Naive thymus-derived CD4-positive, alpha-beta T cell (primary cell): ENCODE data around the gene C3. TPM values are rescaled to one million over a fixed set of nuclear protein-coding genes. Genes with fewer than 3 reads are reported as not detected.

Experiments
- ATAC-seq: fragments of 150-1000 bp; cut with Tn5 transposase; 2 replicates; pipeline ENCODE4 v1.10.0; 2021; ENCODE audit warnings: mild to moderate bottlenecking, moderate library complexity
- CTCF ChIA-PET: fragments of 350-600 bp; sonication (Branson Sonifier 250); formaldehyde crosslinking; loops from one replicate; lab custom pipeline; 2021; ENCODE audit warnings: antibody characterized with exemption; lab: Charles Lee
- POLR2A ChIA-PET: fragments of 350-600 bp; sonication (Branson Sonifier 250); formaldehyde crosslinking; loops from one replicate; lab custom pipeline; 2021; ENCODE audit warnings: antibody characterized with exemption, inconsistent platforms; lab: Charles Lee
- DNase-seq, 9 donors: peaks; one replicate each; pipeline versions ENCODE4 v3.0.0 to v3.0.0-alpha.2; 2020 to 2022; ENCODE audit warnings: mixed read lengths in 1 of 9
- H3K27ac ChIP-seq: one replicate; pipeline ENCODE4 v1.7.0; 2013; ENCODE audit warnings: mild to moderate bottlenecking, low read depth, low read length, moderate library complexity
- H3K27me3 ChIP-seq, 2 donors: one replicate each; pipeline ENCODE4 v1.7.0; 2013; ENCODE audit warnings: low read length in 2 of 2, mild to moderate bottlenecking in 2 of 2, moderate library complexity in 2 of 2; ENCODE audit not compliant: control insufficient read depth in 2 of 2, insufficient read depth in 2 of 2
- H3K36me3 ChIP-seq, 3 experiments: 1 replicate in 2 of 3; 2 replicates in 1 of 3; pipeline ENCODE4 v1.7.0; 2013; ENCODE audit warnings: low read length in 3 of 3, mild to moderate bottlenecking in 3 of 3, moderate library complexity in 1 of 3; ENCODE audit not compliant: insufficient read depth in 3 of 3, control insufficient read depth in 2 of 3
- H3K4me1 ChIP-seq, 2 donors: one replicate each; pipeline ENCODE4 v1.7.0; 2013; ENCODE audit warnings: low read length in 2 of 2, mild to moderate bottlenecking in 2 of 2, moderate library complexity in 1 of 2; ENCODE audit not compliant: control insufficient read depth in 2 of 2, insufficient read depth in 2 of 2
- H3K4me3 ChIP-seq: 2 replicates; pipeline ENCODE4 v1.7.0; 2013; ENCODE audit warnings: mild to moderate bottlenecking, low read length
- H3K9me3 ChIP-seq, 3 experiments: 1 replicate in 2 of 3; 2 replicates in 1 of 3; pipeline ENCODE4 v1.7.0; 2013; ENCODE audit warnings: low read length in 3 of 3; ENCODE audit not compliant: control insufficient read depth in 2 of 3
- H3K27ac Mint-ChIP-seq, 9 donors: one replicate each; pipeline ENCODE4 v1.8.0; 2020 to 2022; ENCODE audit warnings: mixed read lengths in 9 of 9, mild to moderate bottlenecking in 8 of 9, moderate library complexity in 5 of 9, inconsistent platforms in 2 of 9
- H3K27me3 Mint-ChIP-seq, 5 donors: one replicate each; pipeline ENCODE4 v1.8.0; 2021 to 2022; ENCODE audit warnings: mixed read lengths in 5 of 5, mild to moderate bottlenecking in 1 of 5
- H3K36me3 Mint-ChIP-seq, 5 donors: one replicate each; pipeline ENCODE4 v1.8.0; 2020 to 2022; ENCODE audit warnings: mixed read lengths in 5 of 5, mild to moderate bottlenecking in 3 of 5, inconsistent platforms in 1 of 5
- H3K4me1 Mint-ChIP-seq, 7 donors: one replicate each; pipeline ENCODE4 v1.8.0; 2020 to 2022; ENCODE audit warnings: mixed read lengths in 7 of 7, mild to moderate bottlenecking in 3 of 7, inconsistent platforms in 1 of 7
- H3K4me3 Mint-ChIP-seq, 10 donors: one replicate each; pipeline ENCODE4 v1.8.0; 2020 to 2022; ENCODE audit warnings: mild to moderate bottlenecking in 10 of 10, mixed read lengths in 10 of 10, moderate library complexity in 6 of 10, inconsistent platforms in 2 of 10
- H3K9me3 Mint-ChIP-seq, 11 donors: one replicate each; pipeline ENCODE4 v1.8.0; 2020 to 2022; ENCODE audit warnings: mixed read lengths in 11 of 11, mild to moderate bottlenecking in 4 of 11, inconsistent platforms in 1 of 11, moderate library complexity in 1 of 11
- intact Hi-C, 2 donors: fragments of 100-400 bp; cut with micrococcal nuclease; formaldehyde crosslinking; loops; one replicate each; pipeline ENCODE4 v1.15.1; 2023
- polyA plus RNA-seq, 2 donors: library from polyadenylated mRNA; unstranded; fragments of 300-500 nt; fragmentation: Illumina TruSeq; gene quantifications; one replicate each; pipeline ENCODE4 v1.2.3, GENCODE V29; 2021
- total RNA-seq, 6 experiments: library from RNA in 5 of 6; stranded (reverse) in 5 of 6; gene quantifications; 1 replicate in 5 of 6; 2 replicates in 1 of 6; pipeline ENCODE4 v1.2.3 and lab custom pipeline; 2021 to 2026

Gene C3
- total and polyA plus RNA-seq, 7 experiments from 2014 or later = 0.57 to 3.7 (median 1.8) TPM; not detected in 2

DNA sequence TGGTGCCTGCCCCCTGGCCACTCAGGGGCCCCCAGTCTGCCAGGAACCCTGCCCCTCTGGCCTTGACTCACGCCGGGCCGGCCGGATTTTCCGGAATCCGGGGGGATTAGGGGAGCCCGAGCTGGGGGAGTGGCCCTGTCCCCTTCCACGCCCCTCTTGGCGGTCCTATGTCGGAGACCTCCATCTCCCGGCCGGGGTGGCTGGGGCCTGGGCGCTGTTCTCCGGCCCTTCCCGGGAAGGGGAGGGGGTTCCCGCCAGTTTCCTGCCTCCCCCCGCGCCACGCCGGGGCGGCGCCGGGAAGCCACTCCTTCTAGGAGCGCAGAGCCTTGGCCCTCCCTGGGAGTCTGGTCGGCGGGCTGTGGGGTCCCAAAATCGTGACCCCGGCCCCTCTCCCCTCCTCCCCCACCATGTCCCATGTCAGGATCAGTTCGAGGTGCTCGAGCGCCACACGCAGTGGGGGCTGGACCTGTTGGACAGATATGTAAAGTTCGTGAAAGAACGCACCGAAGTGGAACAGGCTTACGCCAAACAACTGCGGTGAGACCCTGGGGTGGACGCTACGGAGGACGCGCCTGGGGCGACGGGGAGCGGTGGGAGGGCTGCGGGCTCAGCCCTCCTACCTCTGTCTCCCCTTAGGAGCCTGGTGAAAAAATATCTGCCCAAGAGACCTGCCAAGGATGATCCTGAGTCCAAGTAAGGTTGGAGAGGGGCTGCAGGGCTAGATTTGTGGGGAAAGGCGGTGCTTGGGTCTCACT is 20.3 kb upstream of the C3 start:
- ChIA-PET CTCF (no interaction called here), POLR2A (no interaction called here)
- Mint-ChIP-seq H3K27ac (peak overlapping the region in 5 of 9 donors; percentile 48 to 89 (median 62)), H3K27me3 (peaks cover 0 to 3% (median 0%) of the 10 kb centered on the region in 5 donors), H3K9me3 (no peaks in the 10 kb centered on the region), H3K4me3 (peak overlapping the region; percentile 57 to 96 (median 73)), H3K4me1 (peaks cover 24 to 40% (median 35%) of the 10 kb centered on the region in 7 donors), H3K36me3 (peaks cover 0 to 6% (median 3%) of the 10 kb centered on the region in 5 donors)
- peak overlapping the region; percentile 55 for H3K27ac ChIP-seq
- ATAC-seq = no peak
- peak overlapping the region; percentile 54 for H3K4me3 ChIP-seq
- intact Hi-C loops = no loop called here
- no peaks in the 10 kb centered on the region for H3K9me3 ChIP-seq
- H3K27me3 ChIP-seq = no peaks in the 10 kb centered on the region
- peak in 1 of 9 donors; percentile 55 for DNase-seq
- H3K4me1 ChIP-seq = peaks cover 29 to 31% of the 10 kb centered on the region in 2 donors
- H3K36me3 ChIP-seq = peaks cover 0 to 16% (median 0%) of the 10 kb centered on the region in 3 experiments

DNA sequence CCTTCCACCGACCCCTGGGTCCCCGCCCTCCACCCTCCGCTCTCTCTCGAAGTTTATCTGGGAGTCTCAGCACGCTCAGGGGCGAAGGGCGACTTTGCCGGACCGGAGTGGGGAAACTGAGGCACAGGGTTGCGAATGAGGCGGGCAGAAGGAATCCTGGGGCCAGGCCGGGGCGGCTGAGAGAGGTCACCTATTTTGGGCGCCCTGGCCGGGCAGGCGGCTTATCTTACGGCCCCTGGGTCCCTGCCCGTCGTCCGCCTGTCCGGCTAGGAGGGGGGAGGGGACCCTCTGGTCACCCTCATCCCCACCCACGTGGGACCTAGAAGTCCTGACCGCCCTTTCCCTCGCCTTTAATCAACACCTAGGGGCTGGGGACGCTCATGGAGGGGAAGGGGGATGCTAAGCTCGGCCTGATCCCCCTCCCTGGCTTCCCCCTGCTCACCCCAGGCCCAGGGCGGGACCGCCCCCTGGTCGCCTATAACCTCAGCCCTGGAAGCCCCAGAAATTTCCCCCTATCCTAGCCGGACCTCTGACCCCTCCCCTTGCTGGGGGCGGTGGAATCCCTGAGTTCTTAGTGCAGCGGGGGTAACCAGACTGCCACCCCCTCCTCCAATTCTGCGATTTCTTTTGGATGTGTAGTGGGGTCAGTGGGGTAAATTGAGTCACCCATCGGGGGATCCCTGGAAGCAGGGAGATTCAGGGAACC is 19.6 kb upstream of the C3 start:
- peak overlapping the region; percentile 42 to 96 (median 74) for H3K4me3 Mint-ChIP-seq
- Histone ChIP-seq H3K4me1 (peaks cover 31 to 32% of the 10 kb centered on the region in 2 donors), H3K4me3 (peak overlapping the region; percentile 54)

DNA sequence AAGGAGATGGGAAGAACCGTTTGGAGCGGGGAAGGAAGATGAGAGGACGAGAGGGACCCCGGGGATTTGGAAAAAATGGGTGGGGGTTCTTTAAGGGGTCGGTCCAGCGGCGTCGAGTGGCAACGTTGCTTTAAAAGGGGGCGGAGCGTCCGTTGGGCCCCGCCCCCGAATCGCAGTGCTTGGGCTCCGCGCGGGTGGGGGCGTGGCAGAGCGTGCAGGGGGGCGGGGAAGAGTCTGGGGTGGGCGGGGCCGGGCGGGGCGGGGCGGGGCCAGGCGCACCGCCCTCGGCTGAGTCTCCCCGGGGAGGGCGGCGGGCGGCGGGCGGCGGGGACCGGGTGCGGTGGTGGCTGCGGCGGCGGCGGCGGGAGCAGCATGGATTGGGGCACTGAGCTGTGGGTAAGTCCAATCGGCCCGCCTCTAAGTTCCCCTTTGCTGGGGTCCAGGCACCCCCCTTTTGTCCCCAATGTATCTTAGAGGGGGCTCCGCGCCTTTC is 19.0 kb upstream of the C3 start, which contains the start of gene TRIP10:
TRIP10 (plus strand) TSS at position 291 of the 493 bp plus-strand sequence; CDS start at position 373, 82 bp downstream.
- Histone ChIP-seq H3K36me3 (peaks cover 0 to 7% (median 0%) of the 10 kb centered on the region in 3 experiments), H3K4me1 (peaks cover 31 to 32% of the 10 kb centered on the region in 2 donors), H3K27me3 (no peaks in the 10 kb centered on the region), H3K9me3 (no peaks in the 10 kb centered on the region), H3K27ac (peak within 1 kb of the TSS; percentile 67), H3K4me3 (peak within 1 kb of the TSS; percentile 71)
- intact Hi-C loops = loop anchor here (1.0 to 10.0 kb wide), 16 partner anchors 14 to 1181 kb away; partner anchors contain the start of genes ALKBH7 (in 1 of the 2), ARHGEF18 (in 1 of the 2), HSD11B1L (in 1 of the 2) and MICOS13 (in 1 of the 2)
- CTCF ChIA-PET = interaction anchor here (1.9 to 2.9 kb wide), 3 partner anchors 15 to 128 kb away, joined by 7 to 64 read pairs (median 13); no protein-coding TSS in a partner anchor
- H3K27me3 Mint-ChIP-seq = peaks cover 0 to 3% (median 0%) of the 10 kb centered on the region in 5 donors
- POLR2A ChIA-PET = interaction anchor here (1.1 to 3.1 kb wide), 6 partner anchors 11 to 127 kb away, joined by 3 to 19 read pairs (median 8); partner anchors contain the start of gene VAV1
- H3K4me1 Mint-ChIP-seq = peaks cover 24 to 41% (median 37%) of the 10 kb centered on the region in 7 donors
- H3K36me3 Mint-ChIP-seq = peaks cover 0 to 3% (median 2%) of the 10 kb centered on the region in 5 donors
- H3K27ac Mint-ChIP-seq = peak within 1 kb of the TSS; percentile 87 to 99 (median 95)
- DNase-seq = peak; percentile 68 to 87 (median 79)
- H3K9me3 Mint-ChIP-seq = no peaks in the 10 kb centered on the region
- H3K4me3 Mint-ChIP-seq = peak within 1 kb of the TSS; percentile 89 to 98 (median 96)
- ATAC-seq = peak; percentile 46

More for the DNA sequence above, 19.6 kb upstream of the C3 start:
- peaks cover 0 to 3% (median 0%) of the 10 kb centered on the region in 5 donors for H3K36me3 Mint-ChIP-seq
- Histone ChIP-seq H3K27me3 (no peaks in the 10 kb centered on the region), H3K36me3 (peaks cover 0 to 10% (median 0%) of the 10 kb centered on the region in 3 experiments), H3K27ac (peak overlapping the region; percentile 55), H3K9me3 (no peaks in the 10 kb centered on the region)
- peaks cover 24 to 41% (median 37%) of the 10 kb centered on the region in 7 donors for H3K4me1 Mint-ChIP-seq
- ATAC-seq = no peak
- intact Hi-C loops = loop anchor here (1.0 to 10.0 kb wide), 16 partner anchors 13 to 1181 kb away; partner anchors contain the start of genes ALKBH7 (in 1 of the 2), ARHGEF18 (in 1 of the 2), HSD11B1L (in 1 of the 2) and MICOS13 (in 1 of the 2)
- peaks cover 0 to 3% (median 0%) of the 10 kb centered on the region in 5 donors for H3K27me3 Mint-ChIP-seq
- POLR2A ChIA-PET = interaction anchor here (2.6 kb wide), 1 partner anchor 61 kb away, joined by 19 read pairs; no protein-coding TSS in a partner anchor
- peak overlapping the region in 2 of 9 donors; percentile 56 to 60 for H3K27ac Mint-ChIP-seq
- no peaks in the 10 kb centered on the region for H3K9me3 Mint-ChIP-seq
- DNase-seq = peak in 2 of 9 donors; percentile 29 to 57
- CTCF ChIA-PET = interaction anchor here (2.9 kb wide), 1 partner anchor 128 kb away, joined by 13 read pairs; no protein-coding TSS in a partner anchor

DNA sequence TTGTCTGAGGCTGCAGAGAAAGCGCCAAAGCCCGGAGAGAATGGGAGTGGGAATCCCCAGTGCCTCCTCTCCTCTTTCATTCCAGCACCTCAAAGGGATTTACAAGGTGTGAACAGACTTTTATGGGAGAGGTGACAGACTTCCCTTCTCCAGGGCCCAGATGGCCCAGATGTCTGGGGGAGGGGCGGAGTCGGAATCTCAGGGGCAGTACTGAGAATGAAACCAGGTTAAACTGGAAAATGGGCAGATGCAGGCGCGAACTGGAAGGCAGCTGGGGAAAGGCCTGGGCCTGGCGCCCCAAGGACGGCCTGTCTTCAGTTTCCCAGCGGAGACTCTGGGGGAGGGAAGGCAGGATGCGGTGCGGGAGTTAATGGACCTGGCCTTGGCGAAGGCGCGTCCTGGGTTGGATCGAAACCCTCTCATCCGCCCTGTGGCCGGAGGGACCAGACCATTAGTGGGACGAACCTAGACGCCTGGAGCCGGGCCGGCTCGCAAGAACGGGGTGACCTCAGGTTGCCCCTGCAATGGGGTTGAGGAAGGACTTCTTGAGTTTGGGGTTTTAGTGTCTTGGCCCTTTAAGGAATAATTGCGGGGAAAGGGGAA is 18.4 kb upstream of the C3 start:
- ATAC-seq (no peak), DNase-seq (peak in 3 of 9 donors; percentile 31 to 47 (median 46))
- Mint-ChIP-seq H3K36me3 (peaks cover 0 to 5% (median 0%) of the 10 kb centered on the region in 5 donors), H3K4me3 (peak overlapping the region; percentile 89 to 98 (median 96)), H3K9me3 (no peaks in the 10 kb centered on the region), H3K4me1 (peaks cover 24 to 41% (median 37%) of the 10 kb centered on the region in 7 donors), H3K27ac (peak overlapping the region; percentile 87 to 99 (median 95)), H3K27me3 (peaks cover 0 to 3% (median 0%) of the 10 kb centered on the region in 5 donors)
- Histone ChIP-seq H3K4me3 (peak overlapping the region; percentile 71), H3K27me3 (no peaks in the 10 kb centered on the region), H3K27ac (peak overlapping the region; percentile 67), H3K4me1 (peaks cover 31 to 32% of the 10 kb centered on the region in 2 donors), H3K9me3 (no peaks in the 10 kb centered on the region), H3K36me3 (peaks cover 0 to 5% (median 0%) of the 10 kb centered on the region in 3 experiments)
- CTCF ChIA-PET = interaction anchor here (0.6 to 2.9 kb wide), 10 partner anchors 15 to 1049 kb away, joined by 3 to 64 read pairs (median 4); partner anchors contain the start of gene VAV1
- POLR2A ChIA-PET = interaction anchor here (0.9 to 3.1 kb wide), 12 partner anchors 11 to 331 kb away, joined by 3 to 35 read pairs (median 7); partner anchors contain the start of genes SH2D3A, VAV1 and ZNF557
- intact Hi-C loops = loop anchor here (1.0 to 10.0 kb wide), 18 partner anchors 14 to 1182 kb away; partner anchors contain the start of genes ALKBH7 (in 1 of the 2), ARHGEF18 (in 1 of the 2), HSD11B1L (in 1 of the 2) and MICOS13 (in 1 of the 2)
